ENCODE data around the gene CIZ1. TPM values are rescaled to one million over a fixed set of nuclear protein-coding genes. Genes with fewer than 3 reads are reported as not detected.

Gene CIZ1
- total and polyA plus RNA-seq, 9 of the 15 experiments (the other 6 are each of a cell fraction or from before 2014, with no cell fraction given) = 6.6 to 329 (median 87.8) TPM

DNA sequence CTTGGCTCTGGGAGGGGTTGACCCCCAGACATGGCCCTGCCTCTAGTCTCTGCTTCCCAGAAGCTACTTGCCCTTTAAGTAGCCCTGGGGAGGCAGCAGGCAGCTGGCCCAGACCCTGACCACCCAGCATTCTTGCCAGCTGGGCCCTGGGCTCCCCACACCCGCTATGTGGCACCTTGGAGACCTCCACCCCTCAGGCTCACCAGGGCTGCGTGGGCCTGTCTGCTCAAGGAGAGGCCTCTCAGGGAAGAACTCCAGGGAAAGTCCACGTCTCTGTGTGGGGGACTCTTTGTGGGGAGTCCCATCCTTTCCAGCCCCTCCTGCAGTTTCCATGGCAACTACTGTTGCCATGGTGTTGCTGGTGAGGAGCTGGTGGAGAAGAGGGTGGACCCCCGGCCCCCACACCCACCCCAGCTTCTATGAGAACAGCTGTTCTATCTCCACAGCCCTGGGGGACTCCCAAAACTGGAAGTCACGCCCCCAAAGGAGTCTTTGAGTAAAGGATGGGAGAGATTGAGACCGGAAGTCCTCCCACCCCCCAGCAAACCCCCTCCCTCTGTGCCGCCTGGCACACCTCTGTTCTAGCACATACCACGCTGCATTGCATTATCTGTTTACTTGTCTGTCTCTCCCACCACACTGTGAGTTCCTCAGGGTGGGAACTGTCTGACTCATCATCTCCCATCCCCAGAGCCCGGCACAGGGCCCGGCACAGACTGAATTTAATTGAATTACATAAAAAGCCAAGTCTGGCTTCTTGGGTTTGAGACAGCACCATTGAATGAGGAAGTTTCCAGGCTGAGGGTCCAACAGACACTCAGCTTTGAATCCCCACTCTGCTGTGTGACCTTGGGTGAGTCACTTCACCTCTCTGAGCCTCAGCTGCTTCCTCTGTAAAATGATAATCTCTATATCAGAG is 24.4 kb upstream of the CIZ1 start:
- intact Hi-C loops (cut with micrococcal nuclease) = loop anchor here (10.0 kb wide), 1 partner anchor 129 kb away; the partner anchor contains the start of gene SLC27A4
- H3K4me1 ChIP-seq (replicated peaks in 1 of 2; ENCODE audit: control insufficient read depth in 2 of 2, insufficient read depth in 2 of 2, low read length in 2 of 2) = peaks cover 17 to 51% of the 10 kb centered on the region in 2 experiments
- TF ChIP-seq MTA1 (IDR thresholded peaks at IDR 0.05; ENCODE audit: borderline replicate concordance) (peak; percentile 25; the same call in 1 of the 2 replicates), ZFP36 (IDR thresholded peaks at IDR 0.05; ENCODE audit: low read depth, low read length, partially characterized antibody) (peak; percentile 98), MXI1 (IDR thresholded peaks at IDR 0.05; ENCODE audit: low read depth, low read length) (peak; percentile 89), TRIM24 (IDR thresholded peaks at IDR 0.05) (0 out of 4 replicates have a peak, but pooled peaks of 1 of the 2 experiments have one; percentile 19), JUND (IDR thresholded peaks at IDR 0.05; ENCODE audit: borderline replicate concordance, low read depth, low read length) (peak; percentile 48; the same call in 1 of the 2 replicates), JUND (tag; IDR thresholded peaks at IDR 0.05; ENCODE audit: borderline replicate concordance, low read depth, low read length) (peak; percentile 33; the same call in 1 of the 3 replicates), ZKSCAN1 (IDR thresholded peaks at IDR 0.05; ENCODE audit: low read depth, low read length) (0 out of 2 replicates have a peak, but pooled peaks have one; percentile 38), TFAM (CRISPR knock-in tag; conservative IDR thresholded peaks at IDR 0.05) (no peak), BMI1 (IDR thresholded peaks at IDR 0.05; ENCODE audit: low read length) (peak; percentile 54; the same call in 1 of the 2 replicates)
- TF ChIP-seq, protein P1, sequence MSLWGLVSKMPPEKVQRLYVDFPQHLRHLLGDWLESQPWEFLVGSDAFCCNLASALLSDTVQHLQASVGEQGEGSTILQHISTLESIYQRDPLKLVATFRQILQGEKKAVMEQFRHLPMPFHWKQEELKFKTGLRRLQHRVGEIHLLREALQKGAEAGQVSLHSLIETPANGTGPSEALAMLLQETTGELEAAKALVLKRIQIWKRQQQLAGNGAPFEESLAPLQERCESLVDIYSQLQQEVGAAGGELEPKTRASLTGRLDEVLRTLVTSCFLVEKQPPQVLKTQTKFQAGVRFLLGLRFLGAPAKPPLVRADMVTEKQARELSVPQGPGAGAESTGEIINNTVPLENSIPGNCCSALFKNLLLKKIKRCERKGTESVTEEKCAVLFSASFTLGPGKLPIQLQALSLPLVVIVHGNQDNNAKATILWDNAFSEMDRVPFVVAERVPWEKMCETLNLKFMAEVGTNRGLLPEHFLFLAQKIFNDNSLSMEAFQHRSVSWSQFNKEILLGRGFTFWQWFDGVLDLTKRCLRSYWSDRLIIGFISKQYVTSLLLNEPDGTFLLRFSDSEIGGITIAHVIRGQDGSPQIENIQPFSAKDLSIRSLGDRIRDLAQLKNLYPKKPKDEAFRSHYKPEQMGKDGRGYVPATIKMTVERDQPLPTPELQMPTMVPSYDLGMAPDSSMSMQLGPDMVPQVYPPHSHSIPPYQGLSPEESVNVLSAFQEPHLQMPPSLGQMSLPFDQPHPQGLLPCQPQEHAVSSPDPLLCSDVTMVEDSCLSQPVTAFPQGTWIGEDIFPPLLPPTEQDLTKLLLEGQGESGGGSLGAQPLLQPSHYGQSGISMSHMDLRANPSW (CRISPR knock-in tag; IDR thresholded peaks at IDR 0.05) = 0 out of 2 replicates have a peak, but pooled peaks have one; percentile 60
- TF ChIP-seq, protein P2, sequence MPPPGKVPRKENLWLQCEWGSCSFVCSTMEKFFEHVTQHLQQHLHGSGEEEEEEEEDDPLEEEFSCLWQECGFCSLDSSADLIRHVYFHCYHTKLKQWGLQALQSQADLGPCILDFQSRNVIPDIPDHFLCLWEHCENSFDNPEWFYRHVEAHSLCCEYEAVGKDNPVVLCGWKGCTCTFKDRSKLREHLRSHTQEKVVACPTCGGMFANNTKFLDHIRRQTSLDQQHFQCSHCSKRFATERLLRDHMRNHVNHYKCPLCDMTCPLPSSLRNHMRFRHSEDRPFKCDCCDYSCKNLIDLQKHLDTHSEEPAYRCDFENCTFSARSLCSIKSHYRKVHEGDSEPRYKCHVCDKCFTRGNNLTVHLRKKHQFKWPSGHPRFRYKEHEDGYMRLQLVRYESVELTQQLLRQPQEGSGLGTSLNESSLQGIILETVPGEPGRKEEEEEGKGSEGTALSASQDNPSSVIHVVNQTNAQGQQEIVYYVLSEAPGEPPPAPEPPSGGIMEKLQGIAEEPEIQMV (tag; conservative IDR thresholded peaks at IDR 0.05; ENCODE audit: low read depth) = no peak
- TF ChIP-seq, protein P3, sequence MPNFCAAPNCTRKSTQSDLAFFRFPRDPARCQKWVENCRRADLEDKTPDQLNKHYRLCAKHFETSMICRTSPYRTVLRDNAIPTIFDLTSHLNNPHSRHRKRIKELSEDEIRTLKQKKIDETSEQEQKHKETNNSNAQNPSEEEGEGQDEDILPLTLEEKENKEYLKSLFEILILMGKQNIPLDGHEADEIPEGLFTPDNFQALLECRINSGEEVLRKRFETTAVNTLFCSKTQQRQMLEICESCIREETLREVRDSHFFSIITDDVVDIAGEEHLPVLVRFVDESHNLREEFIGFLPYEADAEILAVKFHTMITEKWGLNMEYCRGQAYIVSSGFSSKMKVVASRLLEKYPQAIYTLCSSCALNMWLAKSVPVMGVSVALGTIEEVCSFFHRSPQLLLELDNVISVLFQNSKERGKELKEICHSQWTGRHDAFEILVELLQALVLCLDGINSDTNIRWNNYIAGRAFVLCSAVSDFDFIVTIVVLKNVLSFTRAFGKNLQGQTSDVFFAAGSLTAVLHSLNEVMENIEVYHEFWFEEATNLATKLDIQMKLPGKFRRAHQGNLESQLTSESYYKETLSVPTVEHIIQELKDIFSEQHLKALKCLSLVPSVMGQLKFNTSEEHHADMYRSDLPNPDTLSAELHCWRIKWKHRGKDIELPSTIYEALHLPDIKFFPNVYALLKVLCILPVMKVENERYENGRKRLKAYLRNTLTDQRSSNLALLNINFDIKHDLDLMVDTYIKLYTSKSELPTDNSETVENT (CRISPR knock-in tag; IDR thresholded peaks at IDR 0.05) = 0 out of 2 replicates have a peak, but pooled peaks have one; percentile 32

More for the DNA sequence above, 24.4 kb upstream of the CIZ1 start:
- H3K9me1 ChIP-seq (ENCODE audit: control insufficient read depth, insufficient read depth, low read length) = peaks cover 5% of the 10 kb centered on the region
- H2AFZ ChIP-seq (ENCODE audit: low read depth, low read length) = no peak overlapping the region
- BruUV-seq (replicated peaks) = no TSS peak
- no peaks in the 10 kb centered on the region for H3K27me3 ChIP-seq (ENCODE audit: control insufficient read depth in 2 of 2, insufficient read depth in 2 of 2, low read length in 2 of 2)
- H3K79me2 ChIP-seq (ENCODE audit: control insufficient read depth, insufficient read depth, low read length) = no peaks in the 10 kb centered on the region
- FAIRE-seq (peak; percentile 32), DNase-seq (ENCODE audit: extremely low read depth in 1 of 4, low spot score in 3 of 4) (peak in 3 of 4 experiments; percentile 67 to 71 (median 71)), ATAC-seq (no peak)
- H3K36me3 ChIP-seq (ENCODE audit: control insufficient read depth, insufficient read depth, low read length) = no peaks in the 10 kb centered on the region
- WGBS (ENCODE audit: insufficient coverage, low coverage, missing lambda C conversion rate) = 45% methylated on average over 10 of the region's 10 CpGs
- H3K4me3 ChIP-seq = no peak overlapping the region
- no peaks in the 10 kb centered on the region for H3K9me3 ChIP-seq (replicated peaks; ENCODE audit: control insufficient read depth, insufficient read depth, low read depth, low read length)
- H3K9ac ChIP-seq (ENCODE audit: insufficient read depth in 1 of 2, low read depth in 2 of 2, low read length in 2 of 2) = peak overlapping the region in 1 of 2 experiments; percentile 74; a peak in 2 of 4 replicates
- H3K4me2 ChIP-seq (ENCODE audit: insufficient read depth, low read length) = no peak overlapping the region
- no peak overlapping the region for H3K27ac ChIP-seq (ENCODE audit: extremely low read depth, low read depth, low read length)
- CTCF ChIA-PET (ENCODE audit: low intra/inter-chr PET ratio) = no interaction called here
- in situ Hi-C loops (cut with MboI) = loop anchor here (10.0 kb wide), 1 partner anchor 1459 kb away; no protein-coding TSS in a partner anchor
- POLR2A ChIA-PET = interaction anchor here (0.6 to 3.1 kb wide), 15 partner anchors 9 to 284 kb away, joined by 3 to 20 read pairs (median 3); partner anchors contain the start of gene BBLN
- H4K20me1 ChIP-seq (replicated peaks; ENCODE audit: control insufficient read depth, insufficient read depth, low read length) = peaks cover 5% of the 10 kb centered on the region; the same call in 1 of the 2 replicates

All from K562 (cell line).